Esophagus mucosa (tissue), 1 donor: ENCODE results near the gene CACNA1S. TPM values are rescaled to one million over a fixed set of nuclear protein-coding genes. Genes with fewer than 3 reads are reported as not detected.

Experiments
- ATAC-seq: fragments of 200-7000 bp; cut with Tn5 transposase; one replicate; pipeline ENCODE4 v1.9.1; 2020
- total RNA-seq: library from RNA; stranded (reverse); gene quantifications from one replicate; pipeline ENCODE4 v1.2.4, GENCODE V29; 2023
- donor health status: DM: yes; HTN: yes; CAD: no.

Gene CACNA1S
- not detected for total RNA-seq

DNA sequence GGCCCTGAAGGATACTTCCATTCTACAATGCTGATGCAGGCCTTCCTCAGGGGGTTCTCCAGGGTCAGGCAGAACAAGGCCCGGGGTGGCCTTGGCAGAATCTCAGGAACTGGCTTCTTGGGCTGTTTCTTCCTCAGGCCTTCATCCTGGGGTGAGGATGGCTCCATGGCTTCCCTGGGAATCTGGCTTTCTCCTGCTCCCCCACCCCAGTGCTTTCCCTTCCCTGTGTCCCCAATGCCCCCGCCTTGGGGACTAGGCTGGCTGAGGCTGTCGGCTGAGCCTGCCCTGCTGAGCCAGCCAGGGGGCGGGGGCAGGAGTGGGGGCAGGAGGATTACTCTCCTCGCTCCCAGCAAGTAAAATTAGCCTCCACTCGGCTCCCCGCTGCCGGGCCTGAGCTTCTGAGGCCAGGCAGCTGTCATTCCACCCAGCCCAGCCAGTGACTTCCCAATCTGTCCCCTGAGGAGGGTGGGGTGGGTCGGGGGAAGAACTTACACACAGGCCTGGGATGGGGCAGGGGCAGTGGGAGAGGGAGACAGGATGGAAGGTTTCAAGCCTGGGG is at the start of gene CACNA1S:
TSS of gene CACNA1S (minus strand) at position 254 of the 559 bp plus-strand sequence. CDS start at position 167, 87 bp downstream.
- ATAC-seq = no peak

- ATAC-seq = no peak
Observed at GRCh38 chr1:201157949-201158348, 45.7 kb upstream of the CACNA1S start.

GRCh38 chr1:201156819-201157218 is 44.6 kb upstream of the CACNA1S start:
- ATAC-seq = no peak

- ATAC-seq = no peak
Observed at GRCh38 chr1:201156346-201156745, 44.1 kb upstream of the CACNA1S start.

- no peak for ATAC-seq
Observed at GRCh38 chr1:201155354-201155753, 43.1 kb upstream of the CACNA1S start.

DNA sequence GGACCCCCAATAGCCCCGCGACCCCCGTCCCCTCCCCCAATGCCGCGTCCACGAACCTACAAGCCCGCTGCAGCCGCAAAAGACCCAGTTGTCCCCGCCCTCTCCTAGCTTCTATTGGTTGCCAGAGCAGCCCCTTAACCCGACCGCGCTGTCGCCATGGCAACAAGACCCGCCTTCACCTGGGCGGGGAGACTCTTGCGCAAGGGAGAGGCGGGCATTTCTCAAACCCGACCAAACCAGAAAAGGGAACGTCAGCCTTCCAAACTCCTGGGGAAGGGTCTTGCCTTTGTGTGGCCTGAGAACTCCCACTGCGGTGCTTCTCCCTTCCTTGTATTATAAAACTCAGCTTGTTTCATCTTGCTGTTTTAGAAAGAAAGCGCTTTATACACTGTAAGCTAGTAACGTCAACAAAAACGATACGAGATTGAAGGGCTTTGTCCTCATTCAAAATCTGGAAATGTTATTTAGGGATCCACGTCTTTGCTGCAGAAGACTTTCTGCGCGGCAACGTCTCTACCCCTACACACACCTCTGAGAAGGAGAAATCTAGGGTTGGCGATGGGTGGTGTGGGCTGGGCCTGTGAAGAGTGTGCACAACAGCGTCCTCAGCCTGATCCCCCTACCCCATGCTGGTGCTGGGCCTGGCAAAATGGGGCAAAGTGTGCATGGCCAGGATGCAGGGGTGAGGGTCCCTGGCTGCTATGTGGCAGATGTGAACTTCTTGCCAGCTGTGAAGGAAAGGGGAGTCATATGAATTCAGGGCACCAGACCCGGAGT is 42.4 kb upstream of the CACNA1S start, which contains the start of gene TMEM9:
TSS of gene TMEM9 (minus strand) at position 86 of the 777 bp plus-strand sequence. CDS start 551 bp downstream, outside the sequence.
- ATAC-seq = peak; percentile 97

- peak; percentile 69 for ATAC-seq
Observed at GRCh38 chr1:201153474-201154388, 41.5 kb upstream of the CACNA1S start.

GRCh38 chr1:201149400-201149799 is 37.2 kb upstream of the CACNA1S start:
- ATAC-seq = no peak

DNA sequence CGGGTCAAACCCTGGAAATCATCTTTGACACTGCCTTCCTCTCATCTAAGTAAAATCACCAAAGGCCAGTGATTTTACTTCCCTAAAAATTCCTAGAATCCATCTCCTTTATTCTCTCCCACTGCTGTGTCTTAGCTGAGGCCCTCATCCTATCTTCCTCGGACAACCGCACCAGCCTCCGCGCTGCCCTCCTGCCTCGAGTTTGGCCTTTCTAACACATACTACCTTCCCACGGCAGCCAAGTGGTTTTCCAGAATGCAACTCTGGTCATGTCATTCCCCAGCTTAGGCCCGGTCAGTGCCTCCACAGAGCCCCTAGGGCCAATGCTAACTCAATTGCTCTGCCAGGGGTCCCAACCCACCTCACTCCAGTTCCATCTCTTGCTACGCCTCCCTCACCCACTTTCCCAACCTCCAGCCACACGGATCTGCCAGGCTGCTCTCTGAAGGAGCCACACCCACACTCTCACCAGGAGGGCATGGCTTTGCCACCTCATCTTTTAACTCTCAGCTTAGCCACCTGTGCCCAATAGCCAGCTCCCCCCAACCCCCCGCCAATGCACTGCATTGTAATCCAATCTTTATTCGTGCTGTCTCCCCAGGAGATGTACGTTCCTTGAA is 35.3 kb upstream of the CACNA1S start:
- ATAC-seq = no peak

- no peak for ATAC-seq
Observed at GRCh38 chr1:201146626-201147390, 34.6 kb upstream of the CACNA1S start.

GRCh38 chr1:201145816-201146215 is 33.6 kb upstream of the CACNA1S start:
- ATAC-seq = no peak

GRCh38 chr1:201145132-201145531 is 32.9 kb upstream of the CACNA1S start:
- ATAC-seq = no peak

- no peak for ATAC-seq
Observed at GRCh38 chr1:201144701-201145100, 32.5 kb upstream of the CACNA1S start.

GRCh38 chr1:201143726-201144635 is 31.8 kb upstream of the CACNA1S start:
- no peak for ATAC-seq

DNA sequence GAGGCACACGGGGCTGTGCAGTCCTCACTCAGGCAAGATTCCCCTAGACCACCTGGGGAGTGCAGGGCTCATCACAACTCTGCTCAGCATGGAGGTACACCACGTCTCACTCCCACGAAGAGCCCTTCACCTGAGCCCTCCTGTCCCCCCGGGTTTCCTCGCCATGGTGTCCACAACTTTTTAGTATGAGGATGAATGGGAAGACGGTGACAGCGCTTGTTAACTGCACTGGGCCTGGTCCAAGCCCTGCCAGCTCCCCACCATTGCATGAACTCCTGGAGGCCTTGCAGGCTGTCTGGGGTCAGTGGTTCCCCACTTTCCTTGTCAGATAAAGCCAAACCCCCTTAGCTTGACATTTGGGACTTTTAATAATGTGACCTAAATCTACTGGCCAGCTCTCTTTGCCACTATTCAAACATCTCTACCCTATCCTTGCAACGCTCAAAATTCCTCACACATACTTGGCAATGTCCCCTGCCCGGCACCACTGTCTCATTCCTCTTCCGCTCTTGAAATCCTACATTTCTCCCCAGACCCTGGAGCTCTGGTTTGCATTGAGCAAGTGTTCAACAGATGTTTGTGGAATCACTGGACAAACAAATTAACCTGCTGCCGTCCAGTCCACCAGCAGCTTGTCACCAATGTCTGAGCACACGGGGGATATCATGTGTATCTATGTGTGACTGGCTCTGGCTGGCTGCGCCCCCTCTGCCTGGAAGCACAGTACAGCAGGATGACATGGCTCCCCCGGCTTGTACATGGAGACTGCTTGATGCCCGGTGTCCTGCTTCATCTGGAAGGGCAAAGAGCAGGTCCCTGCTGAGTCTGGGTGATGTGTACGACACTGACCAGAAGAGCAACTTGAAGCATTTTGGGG is 30.9 kb upstream of the CACNA1S start:
- no peak for ATAC-seq

- ATAC-seq = no peak
Observed at GRCh38 chr1:201142011-201142848, 30.0 kb upstream of the CACNA1S start.

GRCh38 chr1:201141418-201141817 is 29.2 kb upstream of the CACNA1S start:
- ATAC-seq = no peak

DNA sequence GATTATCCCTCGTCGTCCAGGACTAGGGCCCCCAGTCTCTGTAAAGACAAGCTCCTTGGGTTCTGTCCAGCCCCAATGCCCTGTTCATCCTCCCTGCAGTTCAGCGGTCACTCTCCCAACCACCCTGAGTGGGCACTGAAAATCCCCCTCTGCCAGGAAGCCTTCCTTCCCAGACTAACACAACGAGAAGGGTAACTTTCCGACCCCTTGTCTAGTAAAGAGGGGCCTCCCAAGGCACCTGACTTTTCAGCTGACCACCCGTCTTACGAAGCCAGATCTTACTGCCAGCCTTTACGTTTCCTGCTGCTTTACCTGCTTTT is 28.7 kb upstream of the CACNA1S start:
- no peak for ATAC-seq
